ENCODE measurements around the gene FAM221A. TPM values are rescaled to one million over a fixed set of nuclear protein-coding genes. Genes with fewer than 3 reads are reported as not detected.

Gene FAM221A
- polyA plus RNA-seq, 1 donor from 2014 or later, result 11.3 TPM

- Histone ChIP-seq H3K9me3 (ENCODE audit: low read length) (no peaks in the 10 kb centered on the region), H3K4me2 (ENCODE audit: low read length) (no peak overlapping the region), H3K4me3 (ENCODE audit: low read length) (no peak overlapping the region), H3K27ac (ENCODE audit: low read length) (no peak overlapping the region), H3F3A (ENCODE audit: insufficient read depth, low read length, poor library complexity, severe bottlenecking) (no peaks in the 10 kb centered on the region), H2AFZ (ENCODE audit: low read depth, low read length) (no peak overlapping the region), H3K79me2 (replicated peaks; ENCODE audit: insufficient read depth, low read length) (no peaks in the 10 kb centered on the region), H3K9ac (ENCODE audit: low read length) (no peak overlapping the region), H3K9me2 (ENCODE audit: insufficient read depth, low read length) (no peaks in the 10 kb centered on the region), H3K27me3 (ENCODE audit: insufficient read depth, low read depth, low read length) (no peaks in the 10 kb centered on the region), H3K36me3 (ENCODE audit: insufficient read depth, low read length) (no peaks in the 10 kb centered on the region), H4K20me1 (ENCODE audit: insufficient read depth) (no peaks in the 10 kb centered on the region)
- no peak for TF ChIP-seq RAD21 (conservative IDR thresholded peaks at IDR 0.05)
- TF ChIP-seq TAF1 (IDR thresholded peaks at IDR 0.05; ENCODE audit: low read depth), result no peak
- no peak for TF ChIP-seq EZH2 (IDR thresholded peaks at IDR 0.05; ENCODE audit: borderline replicate concordance, insufficient read depth, low read length, poor library complexity, severe bottlenecking)
- TF ChIP-seq POLR2AphosphoS5 (IDR thresholded peaks at IDR 0.05), result no peak
- TF ChIP-seq CTCF (IDR thresholded peaks at IDR 0.05; ENCODE audit: poor library complexity, severe bottlenecking), result no peak
- TF ChIP-seq EP300 (conservative IDR thresholded peaks at IDR 0.05; ENCODE audit: poor library complexity, severe bottlenecking), result no peak
- TF ChIP-seq MXI1 (conservative IDR thresholded peaks at IDR 0.05; ENCODE audit: poor library complexity, severe bottlenecking), result no peak
Observed at GRCh38 chr7:23661385-23661784, 18.6 kb upstream of the FAM221A start.

- H3K27me3 ChIP-seq (ENCODE audit: insufficient read depth, low read depth, low read length), result no peaks in the 10 kb centered on the region
- no peak overlapping the region for H3K4me2 ChIP-seq (ENCODE audit: low read length)
- TF ChIP-seq MXI1 (conservative IDR thresholded peaks at IDR 0.05; ENCODE audit: poor library complexity, severe bottlenecking), result no peak
- TF ChIP-seq EZH2 (IDR thresholded peaks at IDR 0.05; ENCODE audit: borderline replicate concordance, insufficient read depth, low read length, poor library complexity, severe bottlenecking), result no peak
- TF ChIP-seq EP300 (conservative IDR thresholded peaks at IDR 0.05; ENCODE audit: poor library complexity, severe bottlenecking), result no peak
- no peak for TF ChIP-seq TAF1 (IDR thresholded peaks at IDR 0.05; ENCODE audit: low read depth)
- TF ChIP-seq RAD21 (conservative IDR thresholded peaks at IDR 0.05), result no peak
- no peak for TF ChIP-seq SMC3 (conservative IDR thresholded peaks at IDR 0.05; ENCODE audit: poor library complexity)
- TF ChIP-seq REST (IDR thresholded peaks at IDR 0.05; ENCODE audit: borderline replicate concordance), result no peak
- no peak for TF ChIP-seq POLR2AphosphoS5 (IDR thresholded peaks at IDR 0.05)
- TF ChIP-seq CTCF (IDR thresholded peaks at IDR 0.05; ENCODE audit: poor library complexity, severe bottlenecking), result no peak
- no peaks in the 10 kb centered on the region for H3K36me3 ChIP-seq (ENCODE audit: insufficient read depth, low read length)
- no peaks in the 10 kb centered on the region for H3F3A ChIP-seq (ENCODE audit: insufficient read depth, low read length, poor library complexity, severe bottlenecking)
- no peak overlapping the region for H3K9ac ChIP-seq (ENCODE audit: low read length)
- no peak overlapping the region for H3K4me3 ChIP-seq (ENCODE audit: low read length)
- no peaks in the 10 kb centered on the region for H3K9me2 ChIP-seq (ENCODE audit: insufficient read depth, low read length)
- H3K9me3 ChIP-seq (ENCODE audit: low read length), result no peaks in the 10 kb centered on the region
- H2AFZ ChIP-seq (ENCODE audit: low read depth, low read length), result no peak overlapping the region
- H3K79me2 ChIP-seq (replicated peaks; ENCODE audit: insufficient read depth, low read length), result no peaks in the 10 kb centered on the region
- H3K27ac ChIP-seq (ENCODE audit: low read length), result no peak overlapping the region
- H4K20me1 ChIP-seq (ENCODE audit: insufficient read depth), result no peaks in the 10 kb centered on the region
Observed at GRCh38 chr7:23662124-23662983, 17.6 kb upstream of the FAM221A start.

Data from neural cell (in vitro differentiated cells).